Measurements from ENCODE around the gene KCNJ3.

DNA sequence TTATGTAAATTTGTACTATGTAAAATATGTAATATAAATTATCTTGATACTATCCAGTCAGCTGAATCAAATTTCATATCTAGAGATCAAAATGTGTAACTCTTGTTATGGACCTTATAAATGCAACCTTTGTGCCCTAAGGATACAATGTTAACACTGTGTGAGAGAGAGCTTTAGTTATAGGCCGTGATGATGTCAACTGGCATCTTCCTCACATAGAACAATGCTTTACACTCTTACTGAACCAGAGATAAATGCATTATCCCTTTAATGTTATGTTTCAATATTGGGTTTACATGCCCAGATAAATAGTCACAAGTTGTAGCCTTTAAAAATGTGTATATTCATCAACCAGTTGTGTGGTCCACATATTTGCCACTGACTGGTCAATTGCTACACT, 115.1 kb downstream of the KCNJ3 start:
- TF ChIP-seq, protein P1, sequence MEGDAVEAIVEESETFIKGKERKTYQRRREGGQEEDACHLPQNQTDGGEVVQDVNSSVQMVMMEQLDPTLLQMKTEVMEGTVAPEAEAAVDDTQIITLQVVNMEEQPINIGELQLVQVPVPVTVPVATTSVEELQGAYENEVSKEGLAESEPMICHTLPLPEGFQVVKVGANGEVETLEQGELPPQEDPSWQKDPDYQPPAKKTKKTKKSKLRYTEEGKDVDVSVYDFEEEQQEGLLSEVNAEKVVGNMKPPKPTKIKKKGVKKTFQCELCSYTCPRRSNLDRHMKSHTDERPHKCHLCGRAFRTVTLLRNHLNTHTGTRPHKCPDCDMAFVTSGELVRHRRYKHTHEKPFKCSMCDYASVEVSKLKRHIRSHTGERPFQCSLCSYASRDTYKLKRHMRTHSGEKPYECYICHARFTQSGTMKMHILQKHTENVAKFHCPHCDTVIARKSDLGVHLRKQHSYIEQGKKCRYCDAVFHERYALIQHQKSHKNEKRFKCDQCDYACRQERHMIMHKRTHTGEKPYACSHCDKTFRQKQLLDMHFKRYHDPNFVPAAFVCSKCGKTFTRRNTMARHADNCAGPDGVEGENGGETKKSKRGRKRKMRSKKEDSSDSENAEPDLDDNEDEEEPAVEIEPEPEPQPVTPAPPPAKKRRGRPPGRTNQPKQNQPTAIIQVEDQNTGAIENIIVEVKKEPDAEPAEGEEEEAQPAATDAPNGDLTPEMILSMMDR (conservative IDR thresholded peaks at IDR 0.05 in 1 of 2, IDR thresholded peaks at IDR 0.05 in 1 of 2; ENCODE audit: low read depth in 1 of 2, low read length in 2 of 2), result no peak
- TF ChIP-seq EZH2 (IDR thresholded peaks at IDR 0.05; ENCODE audit: low read length, missing control alignments), result no peak

All from fibroblast of lung (primary cell).